Suprapubic skin (tissue), 3 donors: ENCODE results near the gene TBC1D25.

Source experiments
- POLR2A ChIP-seq, 2 donors: fragments of 450-650 bp; IDR thresholded peaks; one replicate each; pipeline ENCODE4 v1.6.1; 2017; ENCODE audit warnings: antibody characterized with exemption in 2 of 2, mild to moderate bottlenecking in 2 of 2, moderate library complexity in 2 of 2
- TF ChIP-seq, protein P1 (sequence below), 2 donors: fragments of 200-600 bp in 1 of 2; fragments of 450-650 bp in 1 of 2; sonication (generic) in 1 of 2; IDR thresholded peaks; one replicate each; pipeline ENCODE4 v1.5.1; 2016 to 2019; ENCODE audit warnings: antibody characterized with exemption in 2 of 2, mild to moderate bottlenecking in 1 of 2, moderate library complexity in 1 of 2

DNA sequence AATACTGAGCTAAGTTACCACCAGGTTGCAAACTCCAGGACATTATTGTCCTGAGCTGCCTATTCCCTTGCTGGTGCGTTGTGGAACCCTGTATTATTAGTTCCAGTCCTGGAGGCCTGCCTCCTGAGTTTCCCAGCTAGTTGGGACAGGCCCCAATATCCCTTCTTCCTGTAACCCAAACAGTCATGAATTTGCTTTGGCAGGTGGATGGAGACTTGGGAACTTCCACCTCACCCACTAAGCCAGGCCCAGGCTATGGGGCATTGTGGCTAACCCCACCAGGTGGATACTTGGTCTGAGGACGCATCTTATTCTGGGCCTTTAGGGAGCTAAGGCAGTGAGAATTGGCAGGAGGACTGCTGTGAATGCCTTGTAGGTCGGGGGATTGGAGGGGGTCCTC, 39.7 kb downstream of the TBC1D25 start:
- TF ChIP-seq POLR2A (IDR thresholded peaks at IDR 0.05), result no peak
- TF ChIP-seq, protein P1, sequence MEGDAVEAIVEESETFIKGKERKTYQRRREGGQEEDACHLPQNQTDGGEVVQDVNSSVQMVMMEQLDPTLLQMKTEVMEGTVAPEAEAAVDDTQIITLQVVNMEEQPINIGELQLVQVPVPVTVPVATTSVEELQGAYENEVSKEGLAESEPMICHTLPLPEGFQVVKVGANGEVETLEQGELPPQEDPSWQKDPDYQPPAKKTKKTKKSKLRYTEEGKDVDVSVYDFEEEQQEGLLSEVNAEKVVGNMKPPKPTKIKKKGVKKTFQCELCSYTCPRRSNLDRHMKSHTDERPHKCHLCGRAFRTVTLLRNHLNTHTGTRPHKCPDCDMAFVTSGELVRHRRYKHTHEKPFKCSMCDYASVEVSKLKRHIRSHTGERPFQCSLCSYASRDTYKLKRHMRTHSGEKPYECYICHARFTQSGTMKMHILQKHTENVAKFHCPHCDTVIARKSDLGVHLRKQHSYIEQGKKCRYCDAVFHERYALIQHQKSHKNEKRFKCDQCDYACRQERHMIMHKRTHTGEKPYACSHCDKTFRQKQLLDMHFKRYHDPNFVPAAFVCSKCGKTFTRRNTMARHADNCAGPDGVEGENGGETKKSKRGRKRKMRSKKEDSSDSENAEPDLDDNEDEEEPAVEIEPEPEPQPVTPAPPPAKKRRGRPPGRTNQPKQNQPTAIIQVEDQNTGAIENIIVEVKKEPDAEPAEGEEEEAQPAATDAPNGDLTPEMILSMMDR (IDR thresholded peaks at IDR 0.05), result no peak
